Measurements from ENCODE around the gene ZSCAN26. TPM values are rescaled to one million over a fixed set of nuclear protein-coding genes. Genes with fewer than 3 reads are reported as not detected.

Gene ZSCAN26
- total and polyA plus RNA-seq, 2 of the 8 experiments (the other 6 are each of a cell fraction or from before 2014, with no cell fraction given), result 7.0 to 8.5 TPM

DNA sequence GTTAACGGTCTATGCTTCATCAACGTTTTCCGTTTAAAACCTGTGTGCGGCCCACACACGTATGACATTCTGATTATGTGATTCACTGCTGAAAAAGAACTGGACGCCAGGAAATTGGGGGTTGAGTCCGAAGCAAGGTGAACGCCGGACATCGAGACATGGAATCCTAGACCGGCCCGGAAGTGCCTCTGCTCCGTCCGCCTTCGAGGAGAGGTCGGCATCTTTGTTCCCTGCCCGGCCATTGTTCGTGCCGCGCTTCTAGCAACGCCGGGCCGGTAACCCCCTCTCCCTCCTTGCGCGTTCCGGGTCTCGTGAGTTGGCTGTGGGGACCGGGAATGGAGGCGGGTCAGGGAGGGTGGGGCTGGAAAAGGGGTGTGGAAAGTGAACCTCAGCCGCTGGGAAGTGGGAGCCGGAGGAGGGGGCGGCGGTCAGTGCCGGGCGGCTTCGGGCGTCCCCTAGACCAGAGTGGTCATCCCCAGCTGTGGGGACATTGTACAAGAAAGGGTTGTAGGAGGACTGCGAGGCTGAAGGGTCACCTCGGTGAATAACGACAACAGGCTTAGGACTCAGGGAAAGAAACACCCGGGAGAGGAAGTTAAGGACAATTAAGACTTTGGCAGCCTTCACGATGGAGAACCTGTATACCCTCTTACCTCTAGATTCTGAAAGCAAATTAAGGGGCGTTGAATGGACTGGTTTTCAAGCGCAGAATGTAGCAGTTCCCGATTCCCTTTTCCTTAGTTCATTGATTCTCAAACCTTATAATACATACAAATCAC is 41.7 kb upstream of the ZSCAN26 start, which contains the start of gene ZSCAN9 (continued):
- TF ChIP-seq GABPA (IDR thresholded peaks at IDR 0.05; ENCODE audit: borderline replicate concordance, insufficient read depth, low read length), result peak; percentile 97
- peak in 1 of 2 experiments; percentile 80; a peak in 1 of 4 replicates for TF ChIP-seq HDAC2 (IDR thresholded peaks at IDR 0.05; ENCODE audit: borderline replicate concordance in 1 of 2, low read depth in 2 of 2, low read length in 2 of 2)
